GM06990 (cell line): Measurements from ENCODE around the gene ACOT8.

ENCODE experiments used
- DNase-seq: peaks from one replicate; pipeline ENCODE4 v3.0.0-alpha.2; 2011; ENCODE audit not compliant: insufficient read length; ENCODE audit errors: extremely low read depth
- H3K27me3 ChIP-seq: replicated peaks from 2 replicates; pipeline ENCODE4 v1.6.0; 2011; ENCODE audit warnings: low read length; ENCODE audit not compliant: control insufficient read depth, insufficient read depth
- H3K36me3 ChIP-seq: 2 replicates; pipeline ENCODE4 v1.5.1; 2011; ENCODE audit warnings: low read length; ENCODE audit not compliant: control insufficient read depth, insufficient read depth
- H3K4me3 ChIP-seq: replicated peaks from 2 replicates; pipeline ENCODE4 v1.5.1; 2011; ENCODE audit warnings: low read depth, mild to moderate bottlenecking, control low read depth, low read length
- TF ChIP-seq, protein P1 (sequence below): IDR thresholded peaks from 2 replicates; pipeline ENCODE4 v1.5.1; 2011; ENCODE audit warnings: low read length, control low read depth, mild to moderate bottlenecking, inconsistent platforms; ENCODE audit not compliant: insufficient read depth, poor library complexity, severe bottlenecking

Gene ACOT8

DNA sequence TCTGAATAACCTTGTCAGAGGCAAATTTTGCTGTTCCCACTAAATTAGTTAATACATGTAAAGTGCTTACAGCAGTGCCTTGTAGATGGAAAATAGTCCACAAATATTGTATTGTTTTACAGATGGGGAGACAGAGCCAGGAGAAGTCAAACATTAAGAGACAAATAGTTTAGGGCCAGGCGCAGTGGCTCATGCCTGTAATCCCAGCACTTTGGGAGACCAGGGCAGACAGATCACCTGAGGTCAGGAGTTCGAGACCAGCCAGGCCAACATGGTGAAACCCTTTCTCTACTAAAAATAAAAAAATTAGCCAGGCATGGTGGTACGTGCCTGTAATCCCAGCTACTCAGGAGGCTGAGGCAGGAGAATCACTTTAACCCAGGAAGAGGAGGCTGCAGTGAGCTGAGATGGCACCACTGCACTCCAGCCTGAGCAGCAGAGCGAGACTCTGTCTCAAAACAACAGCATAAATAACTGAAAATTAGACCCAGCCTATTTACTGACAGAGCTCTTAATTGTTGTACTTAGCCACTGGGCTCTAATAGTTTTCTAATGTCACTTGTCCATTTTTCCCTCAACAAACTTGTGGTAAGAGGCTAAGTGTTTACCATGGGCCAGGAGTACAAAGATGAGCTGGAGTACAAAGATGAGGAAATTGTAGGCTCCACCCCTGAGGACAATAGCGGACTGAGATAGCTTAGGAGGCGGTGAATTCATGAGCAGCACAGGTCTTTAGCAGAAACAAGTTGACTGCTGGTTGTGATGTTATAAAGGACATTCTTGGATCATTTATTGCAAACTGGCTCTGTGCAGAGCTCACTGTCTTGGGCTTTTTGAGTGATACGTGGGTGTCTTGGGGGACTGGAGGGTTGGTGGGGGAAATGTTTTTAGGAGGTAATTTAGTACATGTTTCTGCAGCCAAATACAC is 6.6 kb upstream of the ACOT8 start:
- TF ChIP-seq, protein P1, sequence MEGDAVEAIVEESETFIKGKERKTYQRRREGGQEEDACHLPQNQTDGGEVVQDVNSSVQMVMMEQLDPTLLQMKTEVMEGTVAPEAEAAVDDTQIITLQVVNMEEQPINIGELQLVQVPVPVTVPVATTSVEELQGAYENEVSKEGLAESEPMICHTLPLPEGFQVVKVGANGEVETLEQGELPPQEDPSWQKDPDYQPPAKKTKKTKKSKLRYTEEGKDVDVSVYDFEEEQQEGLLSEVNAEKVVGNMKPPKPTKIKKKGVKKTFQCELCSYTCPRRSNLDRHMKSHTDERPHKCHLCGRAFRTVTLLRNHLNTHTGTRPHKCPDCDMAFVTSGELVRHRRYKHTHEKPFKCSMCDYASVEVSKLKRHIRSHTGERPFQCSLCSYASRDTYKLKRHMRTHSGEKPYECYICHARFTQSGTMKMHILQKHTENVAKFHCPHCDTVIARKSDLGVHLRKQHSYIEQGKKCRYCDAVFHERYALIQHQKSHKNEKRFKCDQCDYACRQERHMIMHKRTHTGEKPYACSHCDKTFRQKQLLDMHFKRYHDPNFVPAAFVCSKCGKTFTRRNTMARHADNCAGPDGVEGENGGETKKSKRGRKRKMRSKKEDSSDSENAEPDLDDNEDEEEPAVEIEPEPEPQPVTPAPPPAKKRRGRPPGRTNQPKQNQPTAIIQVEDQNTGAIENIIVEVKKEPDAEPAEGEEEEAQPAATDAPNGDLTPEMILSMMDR, result no peak
- Histone ChIP-seq H3K4me3 (no peak overlapping the region), H3K36me3 (no peaks in the 10 kb centered on the region), H3K27me3 (no peaks in the 10 kb centered on the region)
- DNase-seq, result no peak

DNA sequence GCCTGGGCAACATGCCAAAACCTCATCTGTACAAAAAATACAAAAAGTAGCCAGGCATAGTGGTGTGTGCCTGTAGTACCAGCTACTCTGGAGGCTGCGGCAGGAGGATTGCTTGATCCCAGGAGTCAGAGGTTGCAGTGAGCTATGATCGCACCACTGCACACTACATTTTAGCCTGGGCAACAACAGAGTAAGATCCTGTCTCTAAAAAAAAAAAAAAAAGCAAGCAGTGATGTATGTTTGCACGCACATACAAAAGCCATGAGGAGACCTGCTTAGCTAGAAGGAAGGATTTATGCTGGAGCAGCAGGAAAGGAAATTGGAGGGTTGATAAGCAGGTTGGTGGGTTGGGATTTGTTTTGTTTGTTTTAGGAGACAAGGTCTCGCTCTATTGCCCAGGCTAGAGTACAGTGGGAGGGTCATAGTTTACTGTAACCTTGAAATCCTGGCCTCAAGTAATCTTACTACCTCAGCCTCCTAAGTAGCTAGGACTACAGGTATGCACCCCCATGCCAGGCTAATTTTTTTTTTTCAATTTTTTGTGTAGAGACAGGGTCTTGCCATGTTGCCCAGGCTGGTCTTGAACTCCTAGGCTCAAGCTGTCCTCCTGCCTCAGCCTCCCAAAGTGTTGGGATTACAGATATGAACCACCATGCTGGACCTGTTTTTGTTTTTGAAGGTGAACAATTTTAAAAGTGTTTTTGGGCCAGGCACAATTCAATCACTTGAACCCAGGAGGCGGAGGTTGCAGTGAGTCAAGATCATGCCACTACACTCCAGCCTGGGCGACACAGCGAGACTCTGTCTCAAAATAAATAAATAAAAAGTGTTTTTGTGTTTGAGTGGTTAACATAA is 4.3 kb upstream of the ACOT8 start:
- no peaks in the 10 kb centered on the region for H3K27me3 ChIP-seq
- no peaks in the 10 kb centered on the region for H3K36me3 ChIP-seq
- TF ChIP-seq, protein P1, result no peak
- no peak overlapping the region for H3K4me3 ChIP-seq
- no peak for DNase-seq

DNA sequence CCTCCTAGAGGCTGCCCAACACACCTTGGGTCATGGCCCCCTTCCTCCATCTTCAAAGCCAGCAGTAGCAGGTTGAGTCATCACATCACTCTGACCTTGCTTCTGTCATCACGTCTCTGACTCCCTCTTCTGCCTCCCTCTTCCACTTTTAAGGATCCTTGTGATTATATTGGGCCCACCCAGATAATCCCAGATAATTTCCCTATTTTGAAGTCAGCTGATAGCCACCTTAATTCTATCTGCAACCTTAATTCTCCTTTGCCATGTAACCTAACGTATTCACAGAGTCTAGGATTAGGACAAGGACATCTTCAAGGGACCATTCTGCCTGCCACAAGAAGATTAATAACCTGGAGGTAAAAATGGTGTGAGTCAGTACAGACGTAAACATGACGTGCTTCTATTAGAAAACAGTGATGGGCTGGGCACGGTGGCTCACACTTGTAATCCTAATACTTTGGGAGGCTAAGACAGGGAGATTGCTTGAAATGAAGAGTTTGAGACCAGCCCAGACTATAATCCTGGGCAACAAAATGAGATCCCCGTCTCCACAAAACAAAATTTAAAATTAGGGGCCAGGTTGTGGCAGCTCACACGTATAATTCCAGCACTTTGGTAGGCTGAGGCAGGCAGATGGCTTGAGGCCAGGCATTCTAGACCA is 3.5 kb upstream of the ACOT8 start:
- DNase-seq, result no peak
- no peaks in the 10 kb centered on the region for H3K27me3 ChIP-seq
- H3K36me3 ChIP-seq, result no peaks in the 10 kb centered on the region; the same call in 1 of the 2 replicates
- TF ChIP-seq, protein P1, result no peak
- H3K4me3 ChIP-seq, result no peak overlapping the region

DNA sequence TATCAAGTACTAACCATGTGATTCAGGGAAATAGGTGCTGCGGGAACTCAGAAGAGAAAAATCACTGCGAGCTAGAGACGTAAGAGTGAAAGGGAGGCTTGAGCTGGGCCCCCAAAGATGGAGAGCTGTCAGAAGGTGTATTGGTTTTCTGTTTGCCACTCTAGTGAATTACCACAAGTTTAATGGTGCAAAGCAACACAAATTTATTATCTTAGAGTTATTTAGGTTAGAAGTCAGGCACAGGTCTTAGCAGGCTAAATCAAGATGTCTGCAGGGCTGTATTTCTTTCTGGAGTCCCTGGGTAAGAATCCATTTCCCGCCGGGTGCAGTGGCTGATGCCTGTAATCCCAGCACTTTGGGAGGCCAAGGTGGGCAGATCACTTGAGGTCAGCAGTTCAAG is 2.7 kb upstream of the ACOT8 start:
- DNase-seq, result no peak
- TF ChIP-seq, protein P1, result no peak
- Histone ChIP-seq H3K27me3 (no peaks in the 10 kb centered on the region), H3K36me3 (no peaks in the 10 kb centered on the region; the same call in 1 of the 2 replicates), H3K4me3 (no peak overlapping the region)

DNA sequence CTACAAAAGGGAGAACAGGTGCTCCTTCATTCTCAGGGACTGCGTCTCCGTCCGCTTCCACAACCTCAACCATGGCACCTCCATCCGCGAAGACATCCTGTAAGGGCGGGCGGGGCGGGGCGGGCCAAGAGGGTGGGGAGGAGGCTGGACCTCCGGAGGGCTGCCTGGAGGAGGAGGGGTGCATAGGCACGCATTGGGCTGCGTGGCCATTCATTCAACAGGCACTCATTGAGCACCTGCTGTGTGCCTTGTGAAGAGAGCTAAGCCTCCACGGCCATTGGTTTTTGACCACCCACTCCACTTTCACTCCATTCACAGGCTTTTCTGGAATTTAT is 657 bp upstream of the ACOT8 start:
- H3K36me3 ChIP-seq, result peaks cover 3% of the 10 kb centered on the region
- H3K27me3 ChIP-seq, result no peaks in the 10 kb centered on the region
- H3K4me3 ChIP-seq, result peak overlapping the region; percentile 94
- DNase-seq, result no peak
- TF ChIP-seq, protein P1, result no peak
